AML-193 (cell line): ENCODE data around the gene SMYD3.

Experiments
- DNase-seq, 2 experiments: peaks; one replicate each; lab custom pipeline; 2025; lab: John Stamatoyannopoulos, UW

The SMYD3 gene

DNA sequence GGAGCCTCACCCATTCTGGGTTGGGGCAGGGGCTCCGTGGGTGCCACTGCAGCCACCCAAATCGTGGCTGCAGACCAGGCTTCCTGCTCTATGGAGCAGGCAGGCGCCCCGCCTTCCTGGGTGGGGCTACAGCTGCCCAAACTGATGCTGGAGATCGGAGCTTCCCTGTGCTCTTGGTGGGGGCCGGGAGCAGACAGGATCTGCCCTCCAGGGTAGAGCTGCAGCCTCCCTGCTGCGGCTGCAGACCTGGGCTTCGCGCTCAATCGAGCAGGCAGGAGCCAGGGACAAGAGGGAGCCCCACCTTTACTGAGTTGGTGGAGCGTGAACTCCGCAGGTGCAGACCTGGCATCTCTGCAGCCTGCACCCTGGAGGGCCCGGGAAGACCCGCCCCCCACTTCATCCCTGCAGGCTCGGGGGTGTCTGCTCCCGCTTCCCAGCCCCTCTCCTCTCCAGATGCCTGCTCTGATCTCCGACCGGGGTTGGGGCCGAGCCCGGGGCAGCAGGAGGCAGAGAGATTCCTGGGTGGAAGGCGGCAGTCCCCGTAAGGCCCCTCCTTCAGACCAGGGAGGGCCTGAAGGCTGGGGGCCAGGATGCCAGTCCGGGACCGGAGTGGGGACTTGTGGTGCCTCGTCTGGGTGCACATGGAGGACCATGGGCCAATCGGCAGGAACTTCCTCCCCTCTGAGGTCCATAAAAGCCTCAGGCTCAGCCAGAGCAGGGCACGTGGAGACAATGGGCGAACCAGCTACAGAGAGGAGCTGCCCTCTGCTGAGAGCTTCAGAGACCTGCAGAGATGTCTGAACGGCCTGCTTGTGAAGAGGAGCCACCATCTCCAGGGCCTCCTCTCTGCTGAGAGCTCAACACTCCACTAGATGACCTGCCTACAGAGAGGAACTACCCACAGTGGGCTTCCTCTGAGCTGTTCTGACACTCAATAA is 359.3 kb downstream of the SMYD3 start:
- no peak for DNase-seq

DNA sequence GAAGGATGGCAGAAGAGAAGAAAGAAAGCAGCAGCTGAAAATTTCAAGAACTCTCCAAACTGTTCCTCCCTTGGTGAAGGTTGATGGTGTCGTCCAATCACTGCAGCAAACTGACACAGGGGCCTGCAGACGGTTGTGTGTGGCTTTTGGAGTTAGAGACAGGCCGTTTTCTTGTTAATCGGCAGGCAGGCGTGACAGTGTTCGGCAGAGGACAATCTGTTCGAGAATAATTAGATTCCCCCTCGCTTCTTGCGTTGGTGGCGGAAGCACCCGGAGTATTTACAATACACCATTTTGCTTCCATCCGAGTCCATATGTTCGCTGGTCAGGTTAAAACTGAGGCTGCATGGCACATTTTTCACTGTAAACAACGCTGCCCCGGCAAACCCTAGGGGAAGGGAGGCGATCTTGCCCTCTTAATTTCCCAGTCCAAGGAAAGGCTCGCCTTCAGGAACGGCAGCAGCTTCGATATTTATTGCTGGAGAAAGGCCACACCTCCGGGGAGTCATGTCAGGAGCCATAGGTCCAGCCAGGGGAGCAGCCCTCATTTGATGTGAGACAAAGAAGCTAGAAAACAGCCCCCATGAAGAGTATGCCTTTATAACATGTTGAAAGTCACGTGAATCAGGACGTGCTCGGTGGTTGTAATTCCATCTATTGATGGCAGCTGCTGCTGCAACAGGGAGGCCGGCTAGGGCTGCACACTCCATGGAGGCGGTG is 360.1 kb downstream of the SMYD3 start:
- no peak for DNase-seq

DNA sequence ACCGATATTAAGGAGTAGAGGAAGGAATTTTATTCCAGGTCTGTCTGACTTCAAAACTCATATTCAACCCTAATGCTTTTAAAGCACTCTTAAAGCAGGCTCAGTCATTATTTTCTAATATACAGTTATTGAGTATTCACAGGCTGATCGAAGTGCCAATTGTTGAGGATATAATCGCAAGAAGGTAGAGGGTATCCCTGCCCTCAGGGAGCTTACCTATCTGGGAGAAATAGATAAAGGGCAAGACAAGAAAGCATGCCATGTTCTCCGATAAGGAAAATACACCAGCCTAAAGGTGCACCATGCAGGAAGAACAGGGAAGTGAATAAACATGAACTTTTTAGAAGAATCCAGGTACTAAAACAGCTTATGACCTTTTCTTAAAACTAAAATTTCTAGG is 361.2 kb downstream of the SMYD3 start:
- DNase-seq = no peak

DNA sequence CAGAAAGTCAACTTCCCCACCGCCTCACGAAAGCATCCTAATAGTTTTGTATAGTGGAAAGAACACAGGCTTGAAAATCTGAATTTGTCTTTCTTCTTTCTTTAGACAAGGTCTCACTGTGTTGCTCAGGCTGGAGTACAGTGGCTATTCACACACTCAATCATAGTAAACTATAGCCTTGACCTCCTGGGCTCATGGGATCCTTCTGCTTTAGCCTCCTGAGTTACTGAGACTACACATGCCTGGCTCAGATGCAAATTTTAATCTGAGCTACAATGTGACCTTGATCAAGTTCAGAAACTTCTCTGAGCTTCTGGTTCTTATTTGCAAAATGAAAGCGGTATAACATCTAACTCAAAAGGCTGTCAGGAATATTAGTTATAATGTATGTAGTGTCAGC is 362.1 kb downstream of the SMYD3 start:
- no peak for DNase-seq

DNA sequence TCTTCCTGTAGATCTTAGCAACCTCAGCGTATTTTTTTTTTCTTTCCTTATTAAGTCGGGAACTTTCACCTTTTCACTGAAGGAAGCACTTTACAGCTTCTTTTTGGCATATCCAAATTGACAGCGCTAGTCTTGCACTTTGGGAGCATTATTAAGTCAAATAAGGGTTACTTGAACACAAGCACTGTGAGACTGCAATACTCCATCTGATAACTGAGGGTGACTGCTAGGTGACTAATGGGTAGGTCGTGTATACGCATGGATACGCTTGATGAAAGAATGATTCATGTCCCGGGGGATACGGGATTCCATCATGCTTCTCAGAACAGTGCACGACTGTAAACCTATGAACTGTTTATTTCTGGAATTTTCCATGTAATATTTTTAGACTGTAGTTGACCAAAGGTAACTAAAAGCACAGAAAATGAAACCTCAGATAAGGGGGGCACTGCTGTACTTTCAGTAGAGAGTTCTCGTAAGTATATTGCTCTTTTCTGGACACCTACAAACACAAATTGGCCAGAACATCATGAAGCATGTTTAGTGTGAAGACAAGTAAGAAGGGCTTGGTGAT is 364.7 kb downstream of the SMYD3 start:
- no peak for DNase-seq

DNA sequence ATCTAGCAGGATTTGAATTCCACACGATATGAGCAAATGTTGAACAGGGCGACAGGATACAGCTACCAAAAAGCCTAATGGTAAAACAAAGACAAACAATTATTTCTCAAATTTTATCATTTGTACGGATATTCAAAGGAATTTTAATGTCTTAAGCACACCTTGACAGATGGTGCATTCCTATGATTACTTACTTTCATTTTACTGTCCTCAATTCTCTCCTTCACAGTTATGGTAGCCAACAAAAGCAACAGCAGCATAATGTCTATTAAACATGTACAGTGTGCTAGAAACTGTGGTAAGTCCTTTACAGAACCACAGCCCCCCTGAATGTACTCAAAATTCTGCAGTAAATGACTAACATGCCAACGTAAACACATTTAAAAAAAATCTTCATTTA is 365.8 kb downstream of the SMYD3 start:
- DNase-seq = no peak

DNA sequence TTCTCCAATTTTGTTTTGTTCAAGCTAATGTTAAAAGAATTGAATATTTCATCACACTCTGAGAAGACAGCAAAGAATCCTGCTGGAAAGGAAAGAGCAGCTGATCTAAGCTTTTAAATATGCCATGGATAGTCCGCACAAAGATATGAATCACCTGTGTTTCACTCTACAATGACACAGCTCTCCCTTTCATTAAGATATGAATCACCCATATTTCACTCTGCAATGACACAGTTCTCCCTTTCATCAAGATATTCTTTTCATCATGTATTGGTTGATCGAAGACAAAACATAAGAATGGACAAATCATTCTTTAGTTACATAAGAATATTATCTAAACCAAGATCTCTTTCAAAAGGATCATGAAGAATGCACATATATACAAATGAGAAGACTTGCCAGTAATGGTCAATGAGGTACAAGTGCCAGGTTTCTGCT is 367.3 kb downstream of the SMYD3 start:
- DNase-seq = no peak

DNA sequence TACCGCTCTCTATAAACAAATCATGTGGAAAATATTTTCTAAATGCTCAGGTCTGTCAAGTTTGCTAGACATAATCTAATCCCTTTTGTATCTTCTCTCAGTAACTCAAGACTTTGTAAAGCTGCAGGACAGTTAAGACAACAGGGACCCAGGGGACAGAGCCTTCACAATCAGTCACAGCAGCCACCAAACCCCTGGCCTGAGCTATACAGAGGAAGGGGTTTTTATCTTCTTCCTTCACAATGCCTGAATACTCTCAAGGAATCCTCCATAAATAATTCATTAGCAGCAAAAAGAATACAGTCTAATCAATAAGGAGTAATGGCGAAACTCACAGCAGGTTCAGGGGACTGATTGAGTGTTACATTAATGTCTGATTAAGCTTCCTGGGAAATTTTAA is 368.3 kb downstream of the SMYD3 start:
- no peak for DNase-seq

DNA sequence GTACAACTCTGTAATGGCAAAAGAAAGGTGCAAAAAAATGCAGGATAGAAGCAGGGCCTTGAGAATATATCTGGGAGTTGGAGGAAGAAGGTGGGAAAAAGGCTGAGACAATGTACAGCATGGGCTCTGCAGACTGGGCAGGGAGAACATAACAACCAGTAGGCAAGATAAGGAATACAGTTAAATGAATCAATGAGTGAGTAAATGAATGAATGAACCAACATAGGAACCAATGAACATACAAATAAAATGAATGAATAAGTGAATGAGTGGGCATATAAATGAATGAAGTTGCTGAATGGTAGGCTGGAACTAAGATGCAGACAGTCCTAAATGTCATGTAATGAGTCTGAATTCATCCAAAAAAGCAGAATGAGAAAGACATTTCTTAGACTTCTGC is 370.6 kb downstream of the SMYD3 start:
- DNase-seq = no peak

DNA sequence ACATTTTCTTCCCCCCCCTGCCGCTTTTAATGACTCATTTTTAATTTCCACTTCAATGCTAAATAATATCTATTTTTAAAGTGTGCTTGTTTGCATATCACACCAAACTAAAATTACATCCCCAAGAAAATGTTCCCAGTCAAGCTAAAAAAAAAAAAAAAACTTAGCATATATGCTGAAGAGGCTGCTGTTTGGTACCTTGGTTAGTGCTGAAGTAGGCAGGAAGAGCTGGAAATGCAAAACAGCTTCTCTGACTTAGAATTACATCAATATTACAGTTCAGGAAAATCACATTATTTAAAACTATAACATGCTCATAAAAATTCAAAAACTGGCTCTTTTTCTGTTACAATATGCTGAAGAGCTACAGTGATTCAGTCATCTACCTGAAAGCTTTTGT is 372.3 kb downstream of the SMYD3 start:
- no peak for DNase-seq

DNA sequence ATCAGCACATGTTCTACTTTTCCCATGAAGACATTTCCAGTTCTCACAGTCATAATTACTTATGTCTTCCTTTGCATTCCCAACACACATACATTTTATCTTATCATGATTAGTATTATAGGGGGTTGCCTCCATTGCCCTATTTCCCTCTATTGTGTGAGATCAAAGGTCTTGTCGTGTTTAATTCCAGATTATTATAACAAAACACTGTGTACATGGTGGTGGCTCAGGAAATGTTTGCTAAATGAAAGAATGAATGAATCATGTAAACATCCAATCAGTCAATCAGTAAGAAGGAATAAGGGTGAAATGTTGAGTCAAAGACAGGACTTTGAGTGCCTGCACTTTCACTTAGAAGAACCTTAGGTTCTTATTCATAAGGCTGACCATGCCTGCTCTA is 376.0 kb downstream of the SMYD3 start:
- DNase-seq = no peak

DNA sequence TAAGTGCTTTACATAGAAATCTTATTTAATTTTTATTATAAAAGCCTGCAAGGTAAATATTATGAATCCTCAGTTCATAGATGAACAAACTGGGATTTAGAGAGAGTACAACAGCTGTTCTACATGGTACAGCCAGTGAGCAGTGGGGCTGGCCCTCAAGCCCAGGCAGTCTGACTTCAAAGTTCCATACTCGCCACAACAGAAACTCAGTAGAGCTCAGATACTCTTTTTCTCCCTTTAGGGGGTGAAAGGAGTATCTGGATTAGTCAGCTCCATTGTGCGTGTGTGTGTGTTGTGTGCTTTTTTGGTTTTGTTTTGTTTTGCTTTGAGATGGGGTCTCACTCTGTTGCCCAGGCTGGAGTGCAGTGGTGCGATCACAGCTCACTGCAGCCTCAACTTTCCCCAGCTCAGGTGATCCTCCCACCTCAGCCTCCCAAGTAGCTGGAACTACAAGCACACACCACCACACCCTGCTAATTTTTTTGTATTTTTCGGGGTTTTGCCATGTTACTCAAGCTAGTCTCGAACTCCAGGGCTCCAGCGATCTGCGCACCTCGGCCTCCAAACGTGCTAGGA is 378.5 kb downstream of the SMYD3 start:
- no peak for DNase-seq

DNA sequence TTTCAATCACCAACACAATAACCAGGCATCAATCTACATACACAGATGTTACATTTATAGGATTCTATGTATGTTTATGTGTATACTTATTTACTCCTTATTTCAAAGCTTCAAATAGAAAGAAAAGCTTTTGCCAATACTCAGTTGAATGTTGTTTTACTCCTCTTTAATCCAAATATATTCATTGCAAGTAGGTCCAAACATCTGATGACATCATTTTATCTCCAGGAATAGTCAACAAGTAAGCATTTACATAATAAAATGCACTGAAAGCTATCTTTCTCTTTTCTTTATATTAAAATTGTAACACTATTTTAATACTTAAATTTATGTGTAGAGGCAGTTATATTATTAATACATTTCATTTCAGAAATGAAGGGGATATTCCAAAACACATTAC is 380.5 kb downstream of the SMYD3 start:
- no peak for DNase-seq

DNA sequence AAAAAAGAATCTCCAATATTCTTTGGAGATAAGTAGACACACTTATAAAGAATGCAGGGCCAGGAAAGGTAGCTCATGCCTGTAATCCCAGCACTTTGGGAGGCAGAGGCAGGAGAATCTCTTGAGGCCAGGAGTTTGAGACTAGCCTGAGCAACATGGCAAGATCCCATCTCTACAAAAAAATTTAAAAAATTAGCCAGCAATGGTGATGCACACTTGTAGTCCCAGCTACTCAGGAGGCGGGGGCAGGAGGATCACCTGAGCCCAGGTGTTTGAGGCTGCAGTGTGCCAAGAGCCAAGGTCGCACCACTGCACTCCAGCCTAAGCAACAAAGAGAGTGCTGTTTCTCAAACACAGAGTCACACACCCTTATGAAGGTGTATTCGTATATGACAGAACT is 385.0 kb downstream of the SMYD3 start:
- no peak for DNase-seq

DNA sequence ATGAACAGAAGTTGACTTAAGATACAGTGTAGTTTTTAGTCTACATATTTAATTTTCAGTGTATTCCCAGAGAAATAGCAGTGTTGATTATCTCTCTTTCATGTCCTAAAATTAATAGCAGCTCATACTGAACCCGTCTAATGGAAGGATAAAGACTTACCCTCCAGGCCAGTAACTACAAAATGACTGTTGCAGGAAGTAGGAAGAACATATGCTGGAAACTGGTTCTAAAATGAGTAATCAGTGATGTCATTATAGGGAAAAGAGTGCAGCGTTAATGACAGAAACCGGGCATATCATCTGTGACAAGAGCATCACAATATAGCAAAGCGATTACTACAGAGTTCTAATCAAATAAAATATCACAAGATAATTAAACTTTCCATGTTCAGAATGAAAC is 385.5 kb downstream of the SMYD3 start:
- DNase-seq = no peak

DNA sequence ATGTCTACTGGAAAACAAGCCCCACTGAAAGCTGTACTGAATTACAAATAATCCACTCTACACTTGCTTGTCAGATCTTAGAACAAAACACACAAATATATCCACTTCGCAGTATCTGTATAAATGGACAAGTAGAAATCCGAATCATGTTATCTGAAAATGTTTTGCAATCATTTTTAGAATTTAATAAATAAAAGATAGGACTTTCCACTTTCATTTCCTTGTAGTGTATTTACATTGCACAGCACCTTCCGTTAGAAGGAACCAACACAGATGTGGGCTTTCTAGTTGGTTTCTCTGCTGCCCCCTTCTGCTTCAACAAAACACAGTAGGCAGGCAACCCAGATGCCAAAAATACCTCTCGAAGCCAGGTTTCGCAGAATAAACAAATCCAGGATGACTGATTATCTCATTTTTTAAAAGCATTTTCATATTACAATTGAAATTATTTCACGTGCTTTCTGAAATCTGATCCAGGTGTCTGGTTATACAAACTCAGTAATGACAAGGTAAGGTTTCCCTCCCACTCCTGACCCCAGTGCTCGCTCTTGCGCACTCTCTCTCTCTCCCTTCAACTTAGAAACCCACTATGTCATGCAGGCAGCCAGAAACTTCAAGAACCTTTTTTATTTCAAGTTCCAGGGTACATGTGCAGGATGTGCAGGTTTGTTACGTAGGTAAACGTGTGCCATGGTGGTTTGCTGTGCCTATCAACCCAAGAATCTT is 389.9 kb downstream of the SMYD3 start:
- DNase-seq = peak; percentile 67 to 78

DNA sequence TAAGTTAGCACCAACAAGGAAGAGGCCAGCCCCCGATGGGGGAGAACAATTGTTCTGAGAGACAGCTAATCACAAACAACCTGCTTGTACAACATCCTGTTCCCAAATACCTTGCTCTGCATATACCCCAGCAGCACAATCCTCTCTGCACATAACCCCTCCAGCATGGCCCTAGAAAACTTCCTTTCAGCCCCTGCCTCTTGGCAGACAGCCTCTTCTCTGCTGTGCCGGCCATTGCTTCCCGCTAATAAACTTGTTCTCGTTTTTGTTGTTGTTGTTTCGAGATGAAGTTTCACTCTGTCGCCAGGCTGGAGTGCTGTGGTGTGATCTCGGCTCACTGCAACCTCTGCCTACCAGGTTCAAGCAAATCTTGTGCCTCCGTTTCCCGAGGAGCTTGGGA is 392.7 kb downstream of the SMYD3 start:
- DNase-seq = no peak

DNA sequence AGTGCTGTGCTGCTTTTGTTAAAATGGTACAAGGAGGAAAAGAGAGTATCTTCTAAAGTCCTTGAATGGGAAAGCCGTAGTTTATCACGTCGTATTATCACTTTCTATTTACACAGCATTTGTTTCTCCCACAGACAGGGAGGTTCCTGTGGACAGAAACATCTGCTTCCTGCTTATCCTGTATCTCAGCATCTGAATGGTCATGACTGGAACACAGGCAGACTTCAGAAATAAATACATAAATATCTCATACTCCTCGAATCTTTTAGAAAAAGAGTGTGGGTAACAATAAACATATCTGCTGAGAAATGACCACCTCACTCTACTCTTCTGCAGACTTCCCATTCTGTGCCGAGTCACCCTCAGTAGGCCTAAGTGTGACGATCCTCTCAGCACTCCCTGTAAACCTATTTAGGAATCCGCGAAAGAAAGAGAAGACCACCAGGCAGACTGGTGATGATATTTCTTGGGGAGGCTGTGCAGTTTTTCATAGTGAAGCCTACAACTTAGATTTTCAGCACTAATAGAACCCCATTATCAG is 393.5 kb downstream of the SMYD3 start:
- peak in 1 of 2 experiments; percentile 14 for DNase-seq

DNA sequence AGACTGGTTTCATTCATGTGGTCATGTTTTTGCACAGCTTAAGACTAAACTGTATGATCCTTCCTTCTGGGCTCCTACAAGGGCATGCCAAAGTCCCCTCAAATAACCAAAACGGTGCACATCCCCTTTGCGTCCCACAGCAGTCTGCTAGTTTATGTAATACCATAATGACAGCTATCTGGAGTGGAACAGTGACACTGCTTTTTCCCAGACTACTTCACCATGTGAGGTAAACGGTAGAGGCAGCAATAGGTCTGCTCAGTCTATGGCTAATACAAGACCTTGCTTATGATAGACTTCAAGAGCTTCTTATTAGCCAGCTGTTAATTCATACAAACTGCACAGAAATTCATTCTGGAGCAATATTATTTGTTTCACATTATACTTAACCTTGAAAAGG is 395.5 kb downstream of the SMYD3 start:
- no peak for DNase-seq

DNA sequence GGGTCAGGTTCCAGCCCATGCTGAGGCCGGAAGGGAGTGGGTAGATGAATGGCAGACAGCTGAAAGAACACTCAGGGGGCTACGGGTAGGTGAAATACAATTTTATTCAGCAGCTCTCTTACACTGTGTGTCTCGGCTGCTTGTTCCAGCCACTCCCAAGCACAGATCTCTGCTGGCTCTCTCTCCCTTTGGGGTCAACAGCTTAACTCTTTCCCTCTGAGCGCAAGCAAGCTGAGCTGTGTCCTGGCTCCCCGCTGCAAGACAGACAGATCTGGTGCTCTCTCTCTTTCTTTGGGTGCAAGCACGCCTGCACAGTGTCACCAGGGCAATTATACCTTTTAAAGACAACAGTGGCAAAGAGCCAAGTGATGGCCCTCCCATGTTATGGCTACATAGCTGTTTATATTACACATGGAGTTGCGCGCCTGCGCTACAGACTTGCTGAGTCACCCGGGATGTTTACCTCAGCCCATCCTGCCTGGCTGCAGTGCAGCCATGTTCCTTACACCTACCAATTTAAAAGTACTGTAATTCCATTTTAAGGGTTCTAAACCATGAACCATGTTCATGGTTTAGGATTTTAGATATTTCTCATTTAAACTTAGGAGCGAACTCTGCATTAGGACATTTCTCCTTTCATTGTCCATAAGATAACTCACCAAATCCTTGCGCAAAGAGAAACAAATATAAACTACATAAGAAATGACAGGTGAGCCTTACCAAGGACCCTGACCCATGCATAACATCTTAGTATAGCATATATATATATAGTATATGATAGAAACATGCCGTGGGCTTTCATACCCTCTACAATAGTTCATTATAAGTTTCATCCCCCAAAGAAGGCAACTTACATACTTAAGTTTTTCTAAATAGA is 396.5 kb downstream of the SMYD3 start:
- DNase-seq = no peak
